GM18873 (cell line): ENCODE data around the gene QARS1.

Source experiments
- ATAC-seq: cut with Tn5 transposase; IDR thresholded peaks from one replicate; pipeline ENCODE4 v1.9.1; 2021; ENCODE audit warnings: mild to moderate bottlenecking, moderate library complexity, moderate number of reproducible peaks; ENCODE audit not compliant: unreplicated experiment, low FRiP score

QARS1 gene

DNA sequence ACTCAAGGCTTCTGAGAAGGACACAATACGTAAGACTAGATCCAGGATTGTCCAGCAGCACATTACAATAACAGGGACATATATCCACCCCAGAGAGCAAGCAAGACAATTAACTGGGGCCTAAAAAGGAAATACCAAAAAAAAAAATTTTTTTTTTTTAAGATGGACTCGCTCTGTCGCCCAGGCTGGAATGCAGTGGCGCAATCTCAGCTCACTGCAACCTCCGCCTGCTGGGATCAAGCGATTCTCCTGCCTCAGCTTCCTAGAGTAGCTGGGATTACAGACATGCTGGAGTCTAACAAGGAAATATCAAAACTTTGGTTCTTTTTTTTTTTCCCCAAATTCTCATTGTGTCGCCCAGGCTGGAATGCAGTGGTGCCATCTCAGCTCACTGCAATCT, 46.5 kb downstream of the QARS1 start:
- ATAC-seq = no peak

DNA sequence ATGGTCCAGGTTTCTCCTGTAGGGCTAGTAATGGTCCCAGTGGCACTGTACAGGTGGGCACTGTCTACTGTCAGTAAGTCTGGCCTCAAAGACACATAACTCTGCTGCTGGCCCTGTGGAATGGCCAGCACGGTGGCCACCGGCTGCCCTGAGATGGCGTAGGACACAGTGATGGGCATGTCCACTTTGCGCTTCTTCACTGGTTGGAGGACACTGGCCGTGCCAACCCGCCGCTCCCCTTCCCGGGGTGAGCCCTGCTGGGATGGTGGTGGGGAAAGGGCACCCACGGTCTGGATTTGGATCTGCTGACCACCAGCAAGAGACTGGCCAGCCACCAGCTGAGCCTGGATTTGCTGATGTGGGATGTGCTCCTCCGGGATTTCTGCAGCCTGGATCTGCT, 47.3 kb downstream of the QARS1 start:
- ATAC-seq = no peak

DNA sequence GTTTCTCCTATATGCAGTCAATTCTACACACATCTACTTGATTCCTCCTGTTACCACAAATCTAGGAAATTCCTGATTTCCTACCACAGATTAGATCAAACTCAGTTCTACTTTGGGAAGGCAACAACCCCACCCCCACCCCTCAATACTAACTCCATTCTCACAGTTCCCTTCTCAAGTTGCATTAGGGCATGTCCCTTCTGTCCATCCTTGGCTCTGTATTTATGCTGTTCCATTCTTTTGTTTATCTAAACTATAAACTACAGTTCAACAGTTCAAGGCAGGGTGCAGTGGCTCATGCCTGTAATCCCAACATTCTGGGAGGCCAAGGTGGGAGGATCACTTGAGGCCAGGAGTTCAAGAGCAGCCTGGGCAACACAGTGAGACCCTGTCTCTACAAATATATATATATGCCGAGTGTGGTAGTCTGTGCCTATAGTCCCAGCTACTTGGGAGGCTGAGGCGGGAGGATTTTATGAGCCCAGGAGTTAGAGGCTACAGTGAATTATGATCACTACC, 50.2 kb downstream of the QARS1 start:
- ATAC-seq = no peak

DNA sequence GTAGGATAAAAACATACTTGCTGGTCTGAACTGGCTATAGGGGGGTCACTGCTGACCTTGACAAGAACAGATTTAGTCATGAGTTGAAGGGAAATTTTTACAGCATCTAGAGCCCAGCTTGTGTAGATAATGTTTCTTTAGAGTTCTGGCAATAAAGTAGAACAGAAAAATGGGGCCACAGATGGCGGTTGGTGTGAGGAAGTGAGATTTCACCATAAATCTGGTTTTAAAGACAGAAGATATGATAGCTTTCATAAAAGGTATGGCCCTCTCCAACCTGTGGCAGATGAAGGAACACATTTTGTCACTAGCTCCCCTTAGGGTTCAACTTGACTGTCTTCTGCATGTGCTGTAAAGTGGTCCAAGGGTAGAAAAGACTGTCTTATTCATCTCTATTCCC, 51.0 kb downstream of the QARS1 start:
- ATAC-seq = no peak
